Measurements from ENCODE around the gene MYOCD.

- no peak for TF ChIP-seq CTCF (IDR thresholded peaks at IDR 0.05)
- TF ChIP-seq POLR2A (IDR thresholded peaks at IDR 0.05): no peak
Observed at GRCh38 chr17:12665263-12666210, at the start of gene MYOCD.

All from ovary (tissue), 3 donors.